ENCODE data around the gene ATG2A.

ATG2A gene

DNA sequence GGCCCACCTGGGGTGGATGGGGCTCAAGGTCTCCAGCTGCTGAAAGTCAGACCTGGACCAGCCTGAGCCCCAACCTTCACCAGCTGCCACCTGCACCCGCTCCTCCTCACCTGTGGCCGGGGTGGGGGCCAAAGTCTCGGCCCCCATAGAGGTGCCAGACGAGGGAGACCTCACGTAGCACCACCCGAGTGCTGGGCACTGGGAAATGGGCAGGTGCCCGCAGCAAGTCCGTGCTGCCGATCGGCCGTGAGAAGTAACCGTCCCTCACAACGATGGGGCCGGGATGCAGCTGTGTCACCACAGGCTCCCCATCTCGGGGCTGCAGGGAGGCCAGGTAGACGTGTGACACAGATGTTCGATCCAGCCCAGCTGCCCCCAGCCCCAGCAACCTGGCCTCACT is 16.2 kb downstream of the ATG2A start:
- TF ChIP-seq, protein P1, sequence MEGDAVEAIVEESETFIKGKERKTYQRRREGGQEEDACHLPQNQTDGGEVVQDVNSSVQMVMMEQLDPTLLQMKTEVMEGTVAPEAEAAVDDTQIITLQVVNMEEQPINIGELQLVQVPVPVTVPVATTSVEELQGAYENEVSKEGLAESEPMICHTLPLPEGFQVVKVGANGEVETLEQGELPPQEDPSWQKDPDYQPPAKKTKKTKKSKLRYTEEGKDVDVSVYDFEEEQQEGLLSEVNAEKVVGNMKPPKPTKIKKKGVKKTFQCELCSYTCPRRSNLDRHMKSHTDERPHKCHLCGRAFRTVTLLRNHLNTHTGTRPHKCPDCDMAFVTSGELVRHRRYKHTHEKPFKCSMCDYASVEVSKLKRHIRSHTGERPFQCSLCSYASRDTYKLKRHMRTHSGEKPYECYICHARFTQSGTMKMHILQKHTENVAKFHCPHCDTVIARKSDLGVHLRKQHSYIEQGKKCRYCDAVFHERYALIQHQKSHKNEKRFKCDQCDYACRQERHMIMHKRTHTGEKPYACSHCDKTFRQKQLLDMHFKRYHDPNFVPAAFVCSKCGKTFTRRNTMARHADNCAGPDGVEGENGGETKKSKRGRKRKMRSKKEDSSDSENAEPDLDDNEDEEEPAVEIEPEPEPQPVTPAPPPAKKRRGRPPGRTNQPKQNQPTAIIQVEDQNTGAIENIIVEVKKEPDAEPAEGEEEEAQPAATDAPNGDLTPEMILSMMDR (conservative IDR thresholded peaks at IDR 0.05; ENCODE audit: low read depth, low read length): no peak
- Histone ChIP-seq H3K27ac (no peak overlapping the region), H2AFZ (ENCODE audit: low read depth) (no peak overlapping the region), H3K36me3 (ENCODE audit: insufficient read depth) (no peaks in the 10 kb centered on the region), H3K4me3 (IDR thresholded peaks at IDR 0.05; ENCODE audit: insufficient read depth, low read depth, low read length) (no peak overlapping the region), H3K79me2 (ENCODE audit: insufficient read depth, low read depth) (no peaks in the 10 kb centered on the region), H4K20me1 (ENCODE audit: insufficient read depth) (no peaks in the 10 kb centered on the region), H3K27me3 (ENCODE audit: insufficient read depth, low read depth) (no peaks in the 10 kb centered on the region), H3K4me2 (no peak overlapping the region), H3K4me1 (ENCODE audit: low read depth, poor library complexity, severe bottlenecking) (no peaks in the 10 kb centered on the region), H3K9ac (no peak overlapping the region)

GRCh38 chr11:64900263-64900678 is 16.7 kb downstream of the ATG2A start:
- no peak overlapping the region for H3K4me2 ChIP-seq
- no peak overlapping the region for H3K27ac ChIP-seq
- no peaks in the 10 kb centered on the region for H4K20me1 ChIP-seq (ENCODE audit: insufficient read depth)

GRCh38 chr11:64898541-64898940 is 18.5 kb downstream of the ATG2A start:
- Histone ChIP-seq H2AFZ (ENCODE audit: low read depth) (no peak overlapping the region), H3K36me3 (ENCODE audit: insufficient read depth) (no peaks in the 10 kb centered on the region), H3K79me2 (ENCODE audit: insufficient read depth, low read depth) (no peaks in the 10 kb centered on the region), H3K9ac (no peak overlapping the region), H3K27ac (no peak overlapping the region), H4K20me1 (ENCODE audit: insufficient read depth) (no peaks in the 10 kb centered on the region), H3K4me2 (no peak overlapping the region), H3K4me1 (ENCODE audit: low read depth, poor library complexity, severe bottlenecking) (peaks cover 5% of the 10 kb centered on the region), H3K4me3 (IDR thresholded peaks at IDR 0.05; ENCODE audit: insufficient read depth, low read depth, low read length) (no peak overlapping the region), H3K27me3 (ENCODE audit: insufficient read depth, low read depth) (no peaks in the 10 kb centered on the region)
- TF ChIP-seq, protein P1 (conservative IDR thresholded peaks at IDR 0.05; ENCODE audit: low read depth, low read length): no peak

More at GRCh38 chr11:64900263-64900678, 16.7 kb downstream of the ATG2A start:
- Histone ChIP-seq H3K79me2 (ENCODE audit: insufficient read depth, low read depth) (no peaks in the 10 kb centered on the region), H3K4me1 (ENCODE audit: low read depth, poor library complexity, severe bottlenecking) (no peaks in the 10 kb centered on the region), H3K9ac (no peak overlapping the region), H3K27me3 (ENCODE audit: insufficient read depth, low read depth) (no peaks in the 10 kb centered on the region), H3K4me3 (IDR thresholded peaks at IDR 0.05; ENCODE audit: insufficient read depth, low read depth, low read length) (no peak overlapping the region), H2AFZ (ENCODE audit: low read depth) (no peak overlapping the region), H3K36me3 (ENCODE audit: insufficient read depth) (no peaks in the 10 kb centered on the region)
- TF ChIP-seq, protein P1 (conservative IDR thresholded peaks at IDR 0.05; ENCODE audit: low read depth, low read length): no peak

DNA sequence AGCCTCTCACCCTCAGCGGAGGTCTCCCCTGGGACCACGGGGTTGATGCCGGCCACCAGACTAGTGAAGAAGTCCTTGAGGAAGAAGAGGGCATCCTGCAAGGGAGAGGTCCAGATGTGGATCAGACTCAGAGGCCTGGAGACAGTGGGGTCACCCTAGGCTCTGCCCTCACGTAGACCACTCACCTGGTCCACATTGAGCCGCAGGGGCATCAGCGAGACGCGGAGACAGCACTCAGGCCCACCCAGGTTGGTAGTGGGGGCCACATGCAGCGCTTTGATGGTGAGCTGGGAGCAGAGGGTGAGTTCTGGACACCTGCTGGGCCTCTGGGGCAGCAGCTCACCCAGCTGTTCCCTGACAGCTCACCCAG is 18.9 kb downstream of the ATG2A start:
- Histone ChIP-seq H4K20me1 (ENCODE audit: insufficient read depth) (no peaks in the 10 kb centered on the region), H3K9ac (no peak overlapping the region), H2AFZ (ENCODE audit: low read depth) (no peak overlapping the region), H3K27me3 (ENCODE audit: insufficient read depth, low read depth) (no peaks in the 10 kb centered on the region), H3K79me2 (ENCODE audit: insufficient read depth, low read depth) (no peaks in the 10 kb centered on the region), H3K36me3 (ENCODE audit: insufficient read depth) (no peaks in the 10 kb centered on the region), H3K4me3 (IDR thresholded peaks at IDR 0.05; ENCODE audit: insufficient read depth, low read depth, low read length) (no peak overlapping the region), H3K27ac (no peak overlapping the region), H3K4me2 (no peak overlapping the region), H3K4me1 (ENCODE audit: low read depth, poor library complexity, severe bottlenecking) (peaks cover 5% of the 10 kb centered on the region)
- TF ChIP-seq, protein P1 (conservative IDR thresholded peaks at IDR 0.05; ENCODE audit: low read depth, low read length): no peak
